ENCODE results near the gene OTULIN. TPM values are rescaled to one million over a fixed set of nuclear protein-coding genes. Genes with fewer than 3 reads are reported as not detected.

The OTULIN gene
- total and polyA plus RNA-seq, 2 of the 13 experiments (the other 11 are each of a cell fraction or from before 2014, with no cell fraction given) = 7.0 to 34.8 TPM

- no peak for TF ChIP-seq ZNF431 (CRISPR knock-in tag; IDR thresholded peaks at IDR 0.05; ENCODE audit: borderline replicate concordance, low read depth)
- TF ChIP-seq MED8 (CRISPR knock-in tag; IDR thresholded peaks at IDR 0.05; ENCODE audit: insufficient replicate concordance) = no peak
- peak; percentile 65 for TF ChIP-seq RXRA (CRISPR knock-in tag; IDR thresholded peaks at IDR 0.05)
- peak; percentile 35; the same call in 1 of the 2 replicates for TF ChIP-seq HOXA3 (CRISPR knock-in tag; IDR thresholded peaks at IDR 0.05)
- TF ChIP-seq ZNF609 (CRISPR knock-in tag; IDR thresholded peaks at IDR 0.05; ENCODE audit: borderline replicate concordance) = 0 out of 2 replicates have a peak, but pooled peaks have one; percentile 44
- TF ChIP-seq ZSCAN20 (CRISPR knock-in tag; IDR thresholded peaks at IDR 0.05; ENCODE audit: borderline replicate concordance) = no peak
- TF ChIP-seq LBX2 (CRISPR knock-in tag; IDR thresholded peaks at IDR 0.05; ENCODE audit: borderline replicate concordance) = no peak
- peak; percentile 55 for TF ChIP-seq GATAD2A (CRISPR knock-in tag; IDR thresholded peaks at IDR 0.05)
- TF ChIP-seq ZSCAN21 (CRISPR knock-in tag; IDR thresholded peaks at IDR 0.05; ENCODE audit: borderline replicate concordance) = no peak
- no peak for TF ChIP-seq MEIS1 (CRISPR knock-in tag; IDR thresholded peaks at IDR 0.05; ENCODE audit: borderline replicate concordance)
- no peak for TF ChIP-seq NAIF1 (CRISPR knock-in tag; IDR thresholded peaks at IDR 0.05; ENCODE audit: borderline replicate concordance)
- no peak for TF ChIP-seq ZNF17 (CRISPR knock-in tag; IDR thresholded peaks at IDR 0.05)
- TF ChIP-seq SNAPC2 (CRISPR knock-in tag; IDR thresholded peaks at IDR 0.05) = no peak
- TF ChIP-seq ZNF775 (CRISPR knock-in tag; IDR thresholded peaks at IDR 0.05; ENCODE audit: borderline replicate concordance) = no peak
- no peak for TF ChIP-seq ZNF784 (CRISPR knock-in tag; IDR thresholded peaks at IDR 0.05; ENCODE audit: borderline replicate concordance)
- no peak for TF ChIP-seq RFX5 (IDR thresholded peaks at IDR 0.05; ENCODE audit: low read depth, low read length)
- TF ChIP-seq ATF4 (CRISPR knock-in tag; IDR thresholded peaks at IDR 0.05) = no peak
- TF ChIP-seq ZNF749 (CRISPR knock-in tag; IDR thresholded peaks at IDR 0.05; ENCODE audit: borderline replicate concordance) = no peak
- no peak for TF ChIP-seq SNAI1 (CRISPR knock-in tag; IDR thresholded peaks at IDR 0.05; ENCODE audit: borderline replicate concordance)
- no peak for TF ChIP-seq ZNF275 (CRISPR knock-in tag; IDR thresholded peaks at IDR 0.05; ENCODE audit: borderline replicate concordance)
Measured at GRCh38 chr5:14744296-14745187, 80.0 kb downstream of the OTULIN start (continued).

All from HepG2 (cell line).